Measurements from ENCODE around the gene ANKRD6. TPM values are rescaled to one million over a fixed set of nuclear protein-coding genes. Genes with fewer than 3 reads are reported as not detected.

Gene ANKRD6
- total RNA-seq, 1 experiment from 2014 or later: 5.6 TPM

DNA sequence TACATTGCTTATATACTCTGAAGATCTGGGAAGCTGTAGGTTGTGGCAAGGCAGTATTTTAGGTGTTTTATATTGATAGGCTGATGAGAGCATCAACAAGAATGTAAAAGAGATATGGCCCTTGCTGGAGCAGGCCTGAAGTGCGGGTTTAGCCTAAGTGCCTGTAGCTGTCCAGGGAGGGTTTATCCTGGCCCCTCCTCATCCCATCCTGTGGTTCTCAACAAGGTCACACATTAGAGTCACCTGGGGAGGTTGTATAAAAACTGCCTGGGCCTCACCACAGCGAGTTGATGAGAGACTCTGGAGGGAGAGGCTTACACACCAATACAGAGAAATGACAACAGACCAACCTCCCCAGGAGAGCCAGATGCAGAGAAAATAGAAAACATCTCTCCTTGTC, 157.2 kb downstream of the ANKRD6 start:
- Histone ChIP-seq H2BK15ac (ENCODE audit: low read depth, low read length) (no peak overlapping the region), H3K9me3 (ENCODE audit: control insufficient read depth, low read depth, low read length) (no peaks in the 10 kb centered on the region), H3T11ph (ENCODE audit: low read length) (no peak overlapping the region), H3K79me2 (ENCODE audit: insufficient read depth, low read length) (no peaks in the 10 kb centered on the region), H3K27me3 (ENCODE audit: insufficient read depth, low read length) (no peaks in the 10 kb centered on the region), H3K23me2 (ENCODE audit: insufficient read length, low read depth, low read length, poor library complexity, severe bottlenecking) (no peaks in the 10 kb centered on the region), H2AFZ (ENCODE audit: low read length) (no peak overlapping the region), H3K4me1 (ENCODE audit: insufficient read depth, low read length) (peaks cover 4% of the 10 kb centered on the region; the same call in 1 of the 2 replicates), H3K14ac (ENCODE audit: insufficient read depth, low read length) (no peak overlapping the region), H2BK5ac (ENCODE audit: insufficient read length, low read length) (no peak overlapping the region), H4K8ac (replicated peaks; ENCODE audit: insufficient read length, low read depth, low read length) (no peak overlapping the region), H3K27ac (ENCODE audit: insufficient read length, low read depth, low read length) (no peak overlapping the region), H2BK120ac (ENCODE audit: low read depth, low read length, poor library complexity, severe bottlenecking) (no peak overlapping the region), H3K18ac (ENCODE audit: insufficient read length, low read depth, low read length) (no peak overlapping the region), H2BK20ac (ENCODE audit: low read depth, low read length, poor library complexity, severe bottlenecking) (no peak overlapping the region), H4K91ac (ENCODE audit: insufficient read length, low read depth, low read length) (no peak overlapping the region), H3K23ac (ENCODE audit: insufficient read length, low read depth, low read length) (no peak overlapping the region), H4K5ac (ENCODE audit: insufficient read length, low read depth, low read length) (no peak overlapping the region), H3K4me2 (ENCODE audit: insufficient read depth, insufficient read length, low read length) (no peak overlapping the region), H3K4ac (ENCODE audit: low read depth, low read length) (no peak overlapping the region), H3K9ac (ENCODE audit: extremely low read depth, insufficient read length, low read length) (no peak overlapping the region), H2AK5ac (ENCODE audit: insufficient read length, low read length) (no peak overlapping the region), H3K56ac (ENCODE audit: insufficient read length, low read depth, low read length) (no peak overlapping the region), H2BK12ac (ENCODE audit: insufficient read length, low read depth, low read length) (no peak overlapping the region), H4K20me1 (ENCODE audit: control insufficient read depth, insufficient read depth, insufficient read length) (no peaks in the 10 kb centered on the region), H3K79me1 (ENCODE audit: insufficient read depth, low read depth, low read length, poor library complexity, severe bottlenecking) (no peaks in the 10 kb centered on the region)
- Mint-ChIP-seq H3K4me1 (peaks cover 15% of the 10 kb centered on the region in 2 experiments), H3K27me3 (ENCODE audit: low read depth) (no peaks in the 10 kb centered on the region), H3K36me3 (ENCODE audit: insufficient read depth in 1 of 3, low read depth in 3 of 3) (no peaks in the 10 kb centered on the region), H3K9me3 (no peaks in the 10 kb centered on the region), H3K27ac (no peak overlapping the region), H3K4me3 (no peak overlapping the region)
- DNase-seq: no peak
- WGBS (ENCODE audit: extremely low coverage, insufficient read length, low lambda C conversion rate): no CpG with 5 or more reads among the region's 2 CpGs
- TF ChIP-seq, protein P1, sequence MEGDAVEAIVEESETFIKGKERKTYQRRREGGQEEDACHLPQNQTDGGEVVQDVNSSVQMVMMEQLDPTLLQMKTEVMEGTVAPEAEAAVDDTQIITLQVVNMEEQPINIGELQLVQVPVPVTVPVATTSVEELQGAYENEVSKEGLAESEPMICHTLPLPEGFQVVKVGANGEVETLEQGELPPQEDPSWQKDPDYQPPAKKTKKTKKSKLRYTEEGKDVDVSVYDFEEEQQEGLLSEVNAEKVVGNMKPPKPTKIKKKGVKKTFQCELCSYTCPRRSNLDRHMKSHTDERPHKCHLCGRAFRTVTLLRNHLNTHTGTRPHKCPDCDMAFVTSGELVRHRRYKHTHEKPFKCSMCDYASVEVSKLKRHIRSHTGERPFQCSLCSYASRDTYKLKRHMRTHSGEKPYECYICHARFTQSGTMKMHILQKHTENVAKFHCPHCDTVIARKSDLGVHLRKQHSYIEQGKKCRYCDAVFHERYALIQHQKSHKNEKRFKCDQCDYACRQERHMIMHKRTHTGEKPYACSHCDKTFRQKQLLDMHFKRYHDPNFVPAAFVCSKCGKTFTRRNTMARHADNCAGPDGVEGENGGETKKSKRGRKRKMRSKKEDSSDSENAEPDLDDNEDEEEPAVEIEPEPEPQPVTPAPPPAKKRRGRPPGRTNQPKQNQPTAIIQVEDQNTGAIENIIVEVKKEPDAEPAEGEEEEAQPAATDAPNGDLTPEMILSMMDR (conservative IDR thresholded peaks at IDR 0.05): no peak
